GM23338 (cell line): ENCODE data around the gene ARMH4. TPM values are rescaled to one million over a fixed set of nuclear protein-coding genes. Genes with fewer than 3 reads are reported as not detected.

Source experiments
- ATAC-seq: fragments of 200-7000 bp; cut with Tn5 transposase; 3 replicates; pipeline ENCODE4 v1.9.1; 2020
- DNase-seq: peaks from one replicate; pipeline ENCODE4 v3.0.0-alpha.2; 2015; ENCODE audit warnings: low spot score
- H2AFZ ChIP-seq: fragments of 200-600 bp; sonication (generic); 2 replicates; pipeline ENCODE4 v1.8.0; 2016; ENCODE audit warnings: antibody characterized with exemption, mild to moderate bottlenecking, moderate library complexity
- H3F3A ChIP-seq: fragments of 200-600 bp; sonication (generic); replicated peaks from 2 replicates; pipeline ENCODE4 v1.8.0; 2017; ENCODE audit warnings: antibody characterized with exemption, mixed run types, low read depth
- H3K27ac ChIP-seq: fragments of 200-600 bp; sonication (generic); 2 replicates; pipeline ENCODE4 v1.6.1; 2016; ENCODE audit warnings: low read depth
- H3K27me3 ChIP-seq: fragments of 200-600 bp; sonication (generic); 2 replicates; pipeline ENCODE4 v1.8.0; 2016; ENCODE audit warnings: mild to moderate bottlenecking, mixed run types, moderate library complexity; ENCODE audit not compliant: insufficient read depth
- H3K36me3 ChIP-seq: fragments of 200-600 bp; sonication (generic); 2 replicates; pipeline ENCODE4 v1.8.0; 2016; ENCODE audit warnings: mild to moderate bottlenecking; ENCODE audit not compliant: insufficient read depth
- H3K4me1 ChIP-seq: fragments of 200-600 bp; sonication (generic); 2 replicates; pipeline ENCODE4 v1.8.0; 2016; ENCODE audit warnings: mild to moderate bottlenecking, moderate library complexity; ENCODE audit not compliant: insufficient read depth
- H3K4me2 ChIP-seq: fragments of 200-600 bp; sonication (generic); 2 replicates; pipeline ENCODE4 v1.7.1; 2017; ENCODE audit warnings: mixed run types
- H3K4me3 ChIP-seq: fragments of 200-600 bp; sonication (generic); 2 replicates; pipeline ENCODE4 v1.6.1; 2016; ENCODE audit warnings: mixed run types
- H3K79me2 ChIP-seq: fragments of 200-600 bp; sonication (generic); replicated peaks from 2 replicates; pipeline ENCODE4 v1.8.0; 2017; ENCODE audit warnings: mild to moderate bottlenecking; ENCODE audit not compliant: insufficient read depth
- H3K9me2 ChIP-seq: fragments of 200-600 bp; sonication (generic); 2 replicates; pipeline ENCODE4 v1.8.0; 2017; ENCODE audit not compliant: insufficient read depth
- H4K20me1 ChIP-seq: fragments of 200-600 bp; sonication (generic); replicated peaks from 2 replicates; pipeline ENCODE4 v1.8.0; 2017; ENCODE audit warnings: mild to moderate bottlenecking; ENCODE audit not compliant: insufficient read depth
- H3K27ac Mint-ChIP-seq: 2 replicates; pipeline ENCODE4 v1.8.0; 2020; ENCODE audit warnings: inconsistent platforms, mild to moderate bottlenecking, moderate library complexity, mixed read lengths
- H3K27me3 Mint-ChIP-seq: 3 replicates; pipeline ENCODE4 v1.8.0; 2022; ENCODE audit warnings: low read depth, mild to moderate bottlenecking, moderate library complexity, mixed read lengths, inconsistent platforms; ENCODE audit not compliant: insufficient read depth, poor library complexity
- H3K36me3 Mint-ChIP-seq: 3 replicates; pipeline ENCODE4 v1.8.0; 2021; ENCODE audit warnings: low read depth, mild to moderate bottlenecking, inconsistent platforms, moderate library complexity, mixed read lengths
- H3K4me1 Mint-ChIP-seq: 3 replicates; pipeline ENCODE4 v1.8.0; 2020; ENCODE audit warnings: mild to moderate bottlenecking, inconsistent platforms, mixed read lengths
- H3K4me3 Mint-ChIP-seq: 3 replicates; pipeline ENCODE4 v1.8.0; 2021; ENCODE audit warnings: moderate library complexity, mild to moderate bottlenecking, inconsistent platforms, mixed read lengths
- H3K9me3 Mint-ChIP-seq: 3 replicates; pipeline ENCODE4 v1.8.0; 2020; ENCODE audit warnings: moderate library complexity, mild to moderate bottlenecking, inconsistent platforms, mixed read lengths
- CREB1 ChIP-seq: fragments of 250-450 bp; sonication (Bioruptor Pico); IDR thresholded peaks from 2 replicates; pipeline ENCODE4 v1.5.0; 2020; ENCODE audit warnings: low read depth, mild to moderate bottlenecking, moderate library complexity
- ETS1 ChIP-seq: IDR thresholded peaks from 2 replicates; pipeline ENCODE4 v1.6.1; 2016; ENCODE audit warnings: antibody characterized with exemption
- JUNB ChIP-seq: IDR thresholded peaks from one replicate; pipeline ENCODE4 v1.6.1; 2016; ENCODE audit warnings: antibody characterized with exemption; ENCODE audit not compliant: unreplicated experiment
- POLR2AphosphoS5 ChIP-seq: IDR thresholded peaks from 2 replicates; pipeline ENCODE4 v1.6.1; 2016; ENCODE audit warnings: antibody characterized with exemption, low read depth
- REST ChIP-seq: IDR thresholded peaks from one replicate; pipeline ENCODE4 v1.6.1; 2018; ENCODE audit warnings: antibody characterized with exemption; ENCODE audit not compliant: unreplicated experiment
- STAT1 ChIP-seq: IDR thresholded peaks from one replicate; pipeline ENCODE4 v1.6.1; 2016; ENCODE audit warnings: antibody characterized with exemption; ENCODE audit not compliant: unreplicated experiment
- ZNF114 ChIP-seq: fragments of 250-450 bp; sonication (Bioruptor Pico); IDR thresholded peaks from 2 replicates; pipeline ENCODE4 v1.5.0; 2020; ENCODE audit warnings: mild to moderate bottlenecking, moderate library complexity
- ZNF331 ChIP-seq: fragments of 250-450 bp; sonication (Bioruptor Pico); IDR thresholded peaks from 2 replicates; pipeline ENCODE4 v1.5.0; 2020; ENCODE audit warnings: low read depth, mild to moderate bottlenecking, moderate library complexity
- polyA plus RNA-seq: library from polyadenylated mRNA; unstranded; fragments of >200 nt; fragmentation: Nextera tagmentation; extraction: Ambion mirVana; gene quantifications from 2 replicates; pipeline ENCODE4 v1.2.1, GENCODE V29; 2016
- total RNA-seq: library from RNA; depleted of rRNA; stranded (reverse); fragments of >200 nt; shearing (Covaris generic); gene quantifications from 2 replicates; pipeline ENCODE4 v1.2.3, GENCODE V29; 2014

ARMH4 gene
- total and polyA plus RNA-seq, 2 experiments from 2014 or later = 15.5 to 20.2 TPM

GRCh38 chr14:58059126-58059525, 92.9 kb downstream of the ARMH4 start (continued):
- TF ChIP-seq ZNF114 (no peak), POLR2AphosphoS5 (no peak), ZNF331 (no peak)

- H3K9me2 ChIP-seq = no peaks in the 10 kb centered on the region
- Mint-ChIP-seq H3K4me1 (peaks cover 3% of the 10 kb centered on the region), H3K4me3 (no peak overlapping the region), H3K36me3 (no peaks in the 10 kb centered on the region), H3K27ac (no peak overlapping the region), H3K9me3 (no peaks in the 10 kb centered on the region), H3K27me3 (peaks cover 4% of the 10 kb centered on the region)
- TF ChIP-seq STAT1 = no peak
- no peak for TF ChIP-seq ETS1
- no peak for TF ChIP-seq ZNF114
- no peak for TF ChIP-seq REST
- no peak overlapping the region for H3K4me2 ChIP-seq
- no peak overlapping the region for H3K4me3 ChIP-seq
- H2AFZ ChIP-seq = no peak overlapping the region
- H3K79me2 ChIP-seq = no peaks in the 10 kb centered on the region
- no peaks in the 10 kb centered on the region for H3K27me3 ChIP-seq
- no peaks in the 10 kb centered on the region for H4K20me1 ChIP-seq
- no peaks in the 10 kb centered on the region for H3K4me1 ChIP-seq
- ATAC-seq (no peak), DNase-seq (no peak)
- no peaks in the 10 kb centered on the region for H3K36me3 ChIP-seq
- no peaks in the 10 kb centered on the region for H3F3A ChIP-seq
- no peak overlapping the region for H3K27ac ChIP-seq
Observed at GRCh38 chr14:58055497-58056010, 96.5 kb downstream of the ARMH4 start.

- H3K9me2 ChIP-seq = no peaks in the 10 kb centered on the region
- no peaks in the 10 kb centered on the region for H3K36me3 Mint-ChIP-seq
- H3K27ac ChIP-seq = no peak overlapping the region
- H3K4me3 ChIP-seq = no peak overlapping the region
- H3K27ac Mint-ChIP-seq = no peak overlapping the region
- H3K27me3 Mint-ChIP-seq = peaks cover 4% of the 10 kb centered on the region
- H2AFZ ChIP-seq = no peak overlapping the region
- no peaks in the 10 kb centered on the region; the same call in 2 of the 3 replicates for H3K4me1 Mint-ChIP-seq
- H3K4me3 Mint-ChIP-seq = no peak overlapping the region
- no peak for DNase-seq
- H3K27me3 ChIP-seq = no peaks in the 10 kb centered on the region
- H3K4me1 ChIP-seq = no peaks in the 10 kb centered on the region
- H4K20me1 ChIP-seq = no peaks in the 10 kb centered on the region
- no peaks in the 10 kb centered on the region for H3F3A ChIP-seq
- H3K36me3 ChIP-seq = no peaks in the 10 kb centered on the region
- no peaks in the 10 kb centered on the region for H3K9me3 Mint-ChIP-seq
- H3K79me2 ChIP-seq = no peaks in the 10 kb centered on the region
- no peak for ATAC-seq
- no peak overlapping the region for H3K4me2 ChIP-seq
- TF ChIP-seq JUNB (no peak), CREB1 (CRISPR knock-in tag) (no peak), STAT1 (no peak), ETS1 (no peak)
Observed at GRCh38 chr14:58054100-58054499, 97.9 kb downstream of the ARMH4 start.
